Fibroblast of lung (primary cell): ENCODE measurements around the gene EEF2K. TPM values are rescaled to one million over a fixed set of nuclear protein-coding genes. Genes with fewer than 3 reads are reported as not detected.

ENCODE experiments used
- DNase-seq, 2 donors: peaks; one replicate each; pipeline versions ENCODE4 v3.0.0 to v3.0.0-alpha.2; 2010; ENCODE audit warnings: low read depth in 2 of 2
- H2AFZ ChIP-seq: 2 replicates; pipeline ENCODE4 v1.5.1; 2012; ENCODE audit warnings: low read length, control low read depth, inconsistent platforms
- H3K27ac ChIP-seq: 2 replicates; pipeline ENCODE4 v1.5.1; 2011; ENCODE audit warnings: low read length, control low read depth; ENCODE audit not compliant: insufficient read depth
- H3K27me3 ChIP-seq: 2 replicates; pipeline ENCODE4 v1.5.1; 2011; ENCODE audit warnings: mild to moderate bottlenecking, low read length; ENCODE audit not compliant: control insufficient read depth, insufficient read depth
- H3K36me3 ChIP-seq: 2 replicates; pipeline ENCODE4 v1.5.1; 2011; ENCODE audit warnings: low read length; ENCODE audit not compliant: control insufficient read depth, insufficient read depth
- H3K4me1 ChIP-seq: 2 replicates; pipeline ENCODE4 v1.5.1; 2011; ENCODE audit warnings: low read length; ENCODE audit not compliant: control insufficient read depth, insufficient read depth; ENCODE audit errors: extremely low read depth
- H3K4me2 ChIP-seq: 2 replicates; pipeline ENCODE4 v1.5.1; 2011; ENCODE audit warnings: low read length, control low read depth; ENCODE audit not compliant: insufficient read depth; ENCODE audit errors: extremely low read depth
- H3K4me3 ChIP-seq, 4 experiments: fragments of 200-600 bp in 1 of 4; sonication (generic) in 1 of 4; replicated peaks in 1 of 4; 2 replicates each; pipeline ENCODE4 v1.5.1; 2011 to 2016; ENCODE audit warnings: low read length in 4 of 4, low read depth in 3 of 4, mild to moderate bottlenecking in 3 of 4, control low read depth in 2 of 4, inconsistent platforms in 1 of 4, mixed read lengths in 1 of 4; ENCODE audit not compliant: insufficient read depth in 1 of 4; ENCODE audit errors: control extremely low read depth in 1 of 4
- H3K79me2 ChIP-seq: 2 replicates; pipeline ENCODE4 v1.5.1; 2012; ENCODE audit warnings: mild to moderate bottlenecking, low read length, inconsistent platforms; ENCODE audit not compliant: control insufficient read depth, insufficient read depth
- H3K9ac ChIP-seq: 2 replicates; pipeline ENCODE4 v1.5.1; 2011; ENCODE audit warnings: mild to moderate bottlenecking, low read length, control low read depth; ENCODE audit not compliant: insufficient read depth
- H3K9me3 ChIP-seq: 2 replicates; pipeline ENCODE4 v1.5.1; 2012; ENCODE audit warnings: low read depth, low read length; ENCODE audit not compliant: control insufficient read depth, insufficient read depth
- H4K20me1 ChIP-seq: 2 replicates; pipeline ENCODE4 v1.5.1; 2011; ENCODE audit warnings: low read length; ENCODE audit not compliant: control insufficient read depth, insufficient read depth; ENCODE audit errors: extremely low read depth
- EZH2 ChIP-seq: IDR thresholded peaks from 2 replicates; pipeline ENCODE4 v1.5.1; 2012; ENCODE audit warnings: low read length, control low read depth, mild to moderate bottlenecking; ENCODE audit errors: missing control alignments
- polyA plus RNA-seq, 2 donors: library from polyadenylated mRNA; depleted of rRNA in 1 of 2; stranded (reverse) in 1 of 2; unstranded in 1 of 2; fragments of >200 nt; gene quantifications; 2 replicates each; pipeline ENCODE4 v1.2.1, GENCODE V29; 2011 to 2012; ENCODE audit warnings: missing spikeins in 1 of 2
- total RNA-seq: library from RNA; depleted of rRNA; stranded (reverse); fragments of >200 nt; gene quantifications from 2 replicates; pipeline ENCODE4 v1.2.1, GENCODE V29; 2014
- TF ChIP-seq, protein P1 (sequence below), 2 donors: IDR thresholded peaks in 1 of 2; conservative IDR thresholded peaks in 1 of 2; 1 replicate in 1 of 2; 2 replicates in 1 of 2; pipeline ENCODE4 v1.5.1; 2011 to 2012; ENCODE audit warnings: low read length in 2 of 2, control low read depth in 1 of 2, inconsistent platforms in 1 of 2, low read depth in 1 of 2, mild to moderate bottlenecking in 1 of 2

EEF2K gene
- total and polyA plus RNA-seq, 2 donors (not counting 1 experiment from before 2014, with no cell fraction given) = 8.9 to 22.6 TPM

DNA sequence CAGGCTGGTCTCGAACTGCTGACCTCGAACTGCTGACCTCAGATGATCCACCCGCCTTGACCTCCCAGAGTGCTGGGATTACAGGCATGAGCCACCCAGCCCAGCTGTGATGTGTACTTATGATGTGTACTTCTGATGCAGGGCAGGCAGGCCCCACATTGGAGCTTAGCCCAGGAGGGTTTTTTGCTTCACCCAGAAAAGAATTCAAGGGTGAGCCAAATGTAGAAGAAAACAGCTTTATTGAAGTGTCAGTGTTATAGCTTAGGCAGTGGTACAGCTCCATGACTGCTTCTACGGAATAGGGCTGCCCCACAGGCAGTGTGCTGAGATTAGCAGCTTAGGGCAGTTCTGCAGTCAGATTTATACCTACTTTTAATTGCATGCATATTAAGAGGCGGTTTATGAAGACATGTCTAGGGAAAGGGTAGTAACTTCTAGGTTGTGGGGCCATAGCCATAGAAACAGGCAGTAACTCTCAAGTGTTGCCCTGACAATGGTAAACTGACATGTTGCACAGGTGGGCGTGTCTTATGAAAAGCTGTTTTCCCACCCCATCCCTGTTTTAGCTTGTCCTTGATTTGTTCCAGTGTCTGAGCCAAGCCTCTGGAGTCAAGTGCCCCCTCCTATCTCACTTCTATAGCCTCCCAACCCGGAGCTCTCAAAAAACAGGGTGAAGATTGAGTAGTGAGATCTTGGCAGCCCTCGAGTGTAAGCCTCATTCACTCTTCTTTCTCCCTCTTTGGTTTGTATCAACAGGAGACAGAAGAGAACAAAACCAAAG, 67.0 kb downstream of the EEF2K start:
- no peaks in the 10 kb centered on the region for H3K27me3 ChIP-seq
- H3K4me1 ChIP-seq = no peaks in the 10 kb centered on the region
- H3K36me3 ChIP-seq = peaks cover 6% of the 10 kb centered on the region
- no peak overlapping the region for H3K9ac ChIP-seq
- no peaks in the 10 kb centered on the region for H3K79me2 ChIP-seq
- TF ChIP-seq, protein P1, sequence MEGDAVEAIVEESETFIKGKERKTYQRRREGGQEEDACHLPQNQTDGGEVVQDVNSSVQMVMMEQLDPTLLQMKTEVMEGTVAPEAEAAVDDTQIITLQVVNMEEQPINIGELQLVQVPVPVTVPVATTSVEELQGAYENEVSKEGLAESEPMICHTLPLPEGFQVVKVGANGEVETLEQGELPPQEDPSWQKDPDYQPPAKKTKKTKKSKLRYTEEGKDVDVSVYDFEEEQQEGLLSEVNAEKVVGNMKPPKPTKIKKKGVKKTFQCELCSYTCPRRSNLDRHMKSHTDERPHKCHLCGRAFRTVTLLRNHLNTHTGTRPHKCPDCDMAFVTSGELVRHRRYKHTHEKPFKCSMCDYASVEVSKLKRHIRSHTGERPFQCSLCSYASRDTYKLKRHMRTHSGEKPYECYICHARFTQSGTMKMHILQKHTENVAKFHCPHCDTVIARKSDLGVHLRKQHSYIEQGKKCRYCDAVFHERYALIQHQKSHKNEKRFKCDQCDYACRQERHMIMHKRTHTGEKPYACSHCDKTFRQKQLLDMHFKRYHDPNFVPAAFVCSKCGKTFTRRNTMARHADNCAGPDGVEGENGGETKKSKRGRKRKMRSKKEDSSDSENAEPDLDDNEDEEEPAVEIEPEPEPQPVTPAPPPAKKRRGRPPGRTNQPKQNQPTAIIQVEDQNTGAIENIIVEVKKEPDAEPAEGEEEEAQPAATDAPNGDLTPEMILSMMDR (conservative IDR thresholded peaks at IDR 0.05 in 1 of 2, IDR thresholded peaks at IDR 0.05 in 1 of 2; ENCODE audit: low read depth in 1 of 2, low read length in 2 of 2) = no peak
- TF ChIP-seq EZH2 = no peak
- H2AFZ ChIP-seq = no peak overlapping the region
- peak in 1 of 2 donors; percentile 89 for DNase-seq
- no peak overlapping the region for H3K27ac ChIP-seq
- no peaks in the 10 kb centered on the region for H3K9me3 ChIP-seq
- no peaks in the 10 kb centered on the region for H4K20me1 ChIP-seq
- no peak overlapping the region for H3K4me3 ChIP-seq
- no peak overlapping the region for H3K4me2 ChIP-seq

DNA sequence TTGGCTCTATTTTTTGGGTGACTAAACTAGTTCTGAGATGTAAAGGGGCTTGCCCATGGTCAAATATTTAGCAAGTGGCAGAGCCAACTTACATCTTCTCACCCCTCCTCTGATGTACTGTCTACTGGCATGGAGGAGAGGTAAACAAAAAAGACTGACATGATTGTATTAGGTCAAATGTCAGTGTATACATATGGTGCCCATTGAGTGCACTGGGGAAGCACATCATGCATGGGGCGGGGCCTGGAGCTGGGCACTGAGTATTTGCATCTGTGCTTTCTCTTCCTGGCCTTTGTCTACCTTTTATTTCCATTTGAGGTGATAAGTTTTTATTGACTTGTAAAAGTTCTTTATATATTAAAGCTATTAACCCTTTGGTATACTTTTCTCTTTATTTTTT, 68.8 kb downstream of the EEF2K start:
- no peaks in the 10 kb centered on the region for H3K79me2 ChIP-seq
- H3K27ac ChIP-seq = no peak overlapping the region
- no peak overlapping the region for H2AFZ ChIP-seq
- H3K4me3 ChIP-seq = no peak overlapping the region
- TF ChIP-seq, protein P1 (conservative IDR thresholded peaks at IDR 0.05 in 1 of 2, IDR thresholded peaks at IDR 0.05 in 1 of 2; ENCODE audit: low read depth in 1 of 2, low read length in 2 of 2) = no peak
- TF ChIP-seq EZH2 = no peak
- no peak overlapping the region for H3K9ac ChIP-seq
- peaks cover 8% of the 10 kb centered on the region for H3K36me3 ChIP-seq
- H3K4me1 ChIP-seq = no peaks in the 10 kb centered on the region
- no peak for DNase-seq
- no peak overlapping the region for H3K4me2 ChIP-seq
- H3K9me3 ChIP-seq = no peaks in the 10 kb centered on the region
- H4K20me1 ChIP-seq = no peaks in the 10 kb centered on the region
- H3K27me3 ChIP-seq = no peaks in the 10 kb centered on the region

DNA sequence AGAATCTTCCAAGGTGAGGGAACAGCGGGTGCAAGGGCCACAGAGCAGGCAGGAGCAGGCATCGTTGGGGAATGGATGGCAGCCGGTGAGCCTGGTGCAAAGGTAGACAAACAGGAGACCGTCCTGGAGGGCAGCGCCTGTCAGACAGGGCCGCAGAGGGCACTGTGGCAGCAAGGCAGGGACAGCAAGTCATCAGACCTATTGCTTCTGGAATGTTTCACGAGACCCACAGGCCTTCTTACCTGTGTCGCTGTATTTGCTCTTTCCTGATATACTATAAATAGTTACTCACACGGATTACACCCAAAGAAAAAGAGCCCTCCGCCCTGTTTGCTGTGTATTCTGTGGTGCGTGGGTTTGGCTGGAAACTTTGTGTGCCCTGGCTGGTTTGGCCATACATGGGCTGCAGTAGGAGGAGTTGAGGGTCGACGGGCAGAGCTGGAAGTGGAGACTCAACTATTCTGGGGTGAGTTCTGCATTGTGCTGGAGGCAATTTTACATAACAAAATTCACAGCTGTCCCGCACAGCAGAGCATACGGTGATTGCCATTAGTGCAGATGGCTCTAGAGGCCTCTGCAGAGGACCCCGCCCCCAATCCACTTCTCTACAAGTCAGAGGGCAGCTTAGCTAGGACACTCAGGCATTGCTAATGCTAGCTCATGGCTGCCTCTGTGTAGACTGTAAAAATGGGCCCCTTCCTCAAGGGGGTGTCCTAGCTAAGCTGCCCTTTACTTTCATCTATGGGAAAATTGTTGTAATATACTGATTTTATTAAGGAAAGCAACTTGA, 72.6 kb downstream of the EEF2K start:
- Histone ChIP-seq H3K4me3 (no peak overlapping the region), H3K4me2 (no peak overlapping the region), H3K36me3 (peaks cover 14% of the 10 kb centered on the region), H3K27me3 (no peaks in the 10 kb centered on the region), H2AFZ (no peak overlapping the region), H3K9me3 (no peaks in the 10 kb centered on the region), H3K27ac (no peak overlapping the region), H4K20me1 (no peaks in the 10 kb centered on the region), H3K4me1 (no peaks in the 10 kb centered on the region), H3K9ac (no peak overlapping the region), H3K79me2 (no peaks in the 10 kb centered on the region)
- DNase-seq = no peak
- TF ChIP-seq EZH2 = no peak
- TF ChIP-seq, protein P1 (conservative IDR thresholded peaks at IDR 0.05 in 1 of 2, IDR thresholded peaks at IDR 0.05 in 1 of 2; ENCODE audit: low read depth in 1 of 2, low read length in 2 of 2) = no peak
